OCI-LY7 (cell line): Measurements from ENCODE around the gene EIF3L. TPM values are rescaled to one million over a fixed set of nuclear protein-coding genes. Genes with fewer than 3 reads are reported as not detected.

Experiments used
- BruUV-seq: library from RNA; stranded (reverse); fragments of 400-500 nt; replicated peaks from 2 replicates; lab custom pipeline; 2021; lab: Mats Ljungman, UMichigan
- CTCF ChIA-PET: fragments of 300-600 bp; sonication (Branson Sonifier 250); formaldehyde crosslinking; loops from one replicate; lab custom pipeline; 2022; ENCODE audit warnings: antibody characterized with exemption; ENCODE audit not compliant: unreplicated experiment; lab: Charles Lee
- POLR2A ChIA-PET: fragments of 300-600 bp; sonication (Branson Sonifier 250); formaldehyde crosslinking; loops from one replicate; lab custom pipeline; 2022; ENCODE audit warnings: antibody characterized with exemption; lab: Charles Lee
- DNase-seq: peaks from one replicate; pipeline ENCODE4 v3.0.0-alpha.2; 2015; ENCODE audit warnings: low spot score
- H2AFZ ChIP-seq: fragments of 200-600 bp; sonication (generic), shearing (Covaris generic); 2 replicates; pipeline ENCODE4 v1.6.1; 2014; ENCODE audit warnings: mild to moderate bottlenecking, antibody characterized with exemption, low read length, moderate library complexity
- H3K27ac ChIP-seq: fragments of 200-600 bp; sonication (generic); 2 replicates; pipeline ENCODE4 v1.5.1; 2014; ENCODE audit warnings: mixed run types, low read depth, mild to moderate bottlenecking, moderate library complexity, low read length, inconsistent platforms; ENCODE audit not compliant: poor library complexity, severe bottlenecking
- H3K36me3 ChIP-seq: fragments of 200-600 bp; sonication (generic); 2 replicates; pipeline ENCODE4 v1.6.1; 2014; ENCODE audit warnings: mild to moderate bottlenecking, antibody characterized with exemption, low read length, moderate library complexity, mixed read lengths; ENCODE audit not compliant: insufficient read depth
- H3K4me1 ChIP-seq: fragments of 200-600 bp; sonication (generic); 2 replicates; pipeline ENCODE4 v1.5.1; 2014; ENCODE audit warnings: mild to moderate bottlenecking, low read length; ENCODE audit not compliant: insufficient read depth, poor library complexity, severe bottlenecking
- H3K4me2 ChIP-seq: fragments of 200-600 bp; sonication (generic); 2 replicates; pipeline ENCODE4 v1.6.1; 2014; ENCODE audit warnings: mild to moderate bottlenecking, low read length
- H3K4me3 ChIP-seq: fragments of 200-600 bp; sonication (generic); 2 replicates; pipeline ENCODE4 v1.5.1; 2014; ENCODE audit warnings: mild to moderate bottlenecking, low read depth, low read length; ENCODE audit not compliant: poor library complexity, severe bottlenecking
- H3K79me2 ChIP-seq: fragments of 200-600 bp; sonication (generic); 2 replicates; pipeline ENCODE4 v1.6.1; 2016; ENCODE audit warnings: low read depth, mild to moderate bottlenecking, low read length, moderate library complexity, mixed read lengths; ENCODE audit not compliant: insufficient read depth
- H3K9me2 ChIP-seq: fragments of 200-600 bp; sonication (generic); 2 replicates; pipeline ENCODE4 v1.6.1; 2016; ENCODE audit warnings: mild to moderate bottlenecking, low read length, mixed read lengths; ENCODE audit not compliant: insufficient read depth
- H3K9me3 ChIP-seq: fragments of 200-600 bp; sonication (generic); 2 replicates; pipeline ENCODE4 v1.6.1; 2014; ENCODE audit warnings: mild to moderate bottlenecking, mixed run types, low read length, mixed read lengths
- H4K20me1 ChIP-seq: fragments of 200-600 bp; sonication (generic); 2 replicates; pipeline ENCODE4 v1.6.1; 2014; ENCODE audit warnings: mild to moderate bottlenecking, antibody characterized with exemption, low read length, moderate library complexity, mixed read lengths; ENCODE audit not compliant: insufficient read depth
- EZH2phosphoT487 ChIP-seq: fragments of 200-600 bp; sonication (generic); IDR thresholded peaks from 2 replicates; pipeline ENCODE4 v1.6.1; 2018; ENCODE audit warnings: low read depth, borderline replicate concordance, mild to moderate bottlenecking, mixed run types, antibody characterized with exemption, low read length, moderate library complexity, mixed read lengths
- intact Hi-C: fragments of 100-400 bp; cut with micrococcal nuclease; formaldehyde crosslinking; loops from one replicate; pipeline ENCODE4 v1.10.0; 2022; ENCODE audit not compliant: unreplicated experiment
- total RNA-seq, 2 experiments: library from RNA; depleted of rRNA in 1 of 2; stranded (reverse); fragments of >200 nt in 1 of 2; shearing (Covaris generic) in 1 of 2; gene quantifications; 2 replicates each; pipeline ENCODE4 v1.2.3, GENCODE V29; 2014 to 2022
- TF ChIP-seq, protein P1 (sequence below): fragments of 200-600 bp; sonication (generic); conservative IDR thresholded peaks from 2 replicates; pipeline ENCODE4 v1.5.1; 2014; ENCODE audit warnings: mild to moderate bottlenecking, antibody characterized with exemption, low read length, moderate library complexity, mixed read lengths

Gene EIF3L
- total RNA-seq, 2 experiments from 2014 or later: 503 to 596 TPM

DNA sequence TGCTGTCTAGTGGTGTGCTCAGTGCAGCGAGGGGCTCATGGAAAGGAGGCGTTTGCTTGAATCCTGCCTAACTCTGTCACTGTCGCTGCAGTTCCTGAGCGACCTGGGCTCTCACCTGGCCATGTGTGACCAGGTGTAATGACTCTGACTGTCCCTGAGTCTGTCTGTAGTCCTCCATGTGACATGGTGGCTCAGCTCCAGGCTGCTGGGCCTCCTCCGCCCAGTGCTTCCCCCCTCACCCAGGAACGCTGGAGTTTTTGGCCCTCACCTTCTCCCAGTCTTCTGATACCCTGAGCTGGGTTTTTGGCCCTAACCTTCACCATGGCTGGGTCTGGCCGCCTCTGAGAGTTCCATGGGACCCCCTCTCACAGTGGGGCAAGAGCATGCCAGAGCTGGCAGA lies 77.1 kb downstream of the EIF3L start:
- Histone ChIP-seq H3K36me3 (peaks cover 6% of the 10 kb centered on the region; the same call in 1 of the 2 replicates), H3K4me1 (peaks cover 12% of the 10 kb centered on the region), H3K9me2 (no peaks in the 10 kb centered on the region), H3K27ac (no peak overlapping the region), H2AFZ (no peak overlapping the region), H3K79me2 (no peaks in the 10 kb centered on the region), H3K4me2 (no peak overlapping the region), H4K20me1 (no peaks in the 10 kb centered on the region), H3K9me3 (no peaks in the 10 kb centered on the region), H3K4me3 (no peak overlapping the region)
- TF ChIP-seq, protein P1, sequence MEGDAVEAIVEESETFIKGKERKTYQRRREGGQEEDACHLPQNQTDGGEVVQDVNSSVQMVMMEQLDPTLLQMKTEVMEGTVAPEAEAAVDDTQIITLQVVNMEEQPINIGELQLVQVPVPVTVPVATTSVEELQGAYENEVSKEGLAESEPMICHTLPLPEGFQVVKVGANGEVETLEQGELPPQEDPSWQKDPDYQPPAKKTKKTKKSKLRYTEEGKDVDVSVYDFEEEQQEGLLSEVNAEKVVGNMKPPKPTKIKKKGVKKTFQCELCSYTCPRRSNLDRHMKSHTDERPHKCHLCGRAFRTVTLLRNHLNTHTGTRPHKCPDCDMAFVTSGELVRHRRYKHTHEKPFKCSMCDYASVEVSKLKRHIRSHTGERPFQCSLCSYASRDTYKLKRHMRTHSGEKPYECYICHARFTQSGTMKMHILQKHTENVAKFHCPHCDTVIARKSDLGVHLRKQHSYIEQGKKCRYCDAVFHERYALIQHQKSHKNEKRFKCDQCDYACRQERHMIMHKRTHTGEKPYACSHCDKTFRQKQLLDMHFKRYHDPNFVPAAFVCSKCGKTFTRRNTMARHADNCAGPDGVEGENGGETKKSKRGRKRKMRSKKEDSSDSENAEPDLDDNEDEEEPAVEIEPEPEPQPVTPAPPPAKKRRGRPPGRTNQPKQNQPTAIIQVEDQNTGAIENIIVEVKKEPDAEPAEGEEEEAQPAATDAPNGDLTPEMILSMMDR: no peak
- TF ChIP-seq EZH2phosphoT487: no peak
- no peak for DNase-seq
- no TSS peak for BruUV-seq
- intact Hi-C loops: no loop called here
- ChIA-PET CTCF (no interaction called here), POLR2A (no interaction called here)

DNA sequence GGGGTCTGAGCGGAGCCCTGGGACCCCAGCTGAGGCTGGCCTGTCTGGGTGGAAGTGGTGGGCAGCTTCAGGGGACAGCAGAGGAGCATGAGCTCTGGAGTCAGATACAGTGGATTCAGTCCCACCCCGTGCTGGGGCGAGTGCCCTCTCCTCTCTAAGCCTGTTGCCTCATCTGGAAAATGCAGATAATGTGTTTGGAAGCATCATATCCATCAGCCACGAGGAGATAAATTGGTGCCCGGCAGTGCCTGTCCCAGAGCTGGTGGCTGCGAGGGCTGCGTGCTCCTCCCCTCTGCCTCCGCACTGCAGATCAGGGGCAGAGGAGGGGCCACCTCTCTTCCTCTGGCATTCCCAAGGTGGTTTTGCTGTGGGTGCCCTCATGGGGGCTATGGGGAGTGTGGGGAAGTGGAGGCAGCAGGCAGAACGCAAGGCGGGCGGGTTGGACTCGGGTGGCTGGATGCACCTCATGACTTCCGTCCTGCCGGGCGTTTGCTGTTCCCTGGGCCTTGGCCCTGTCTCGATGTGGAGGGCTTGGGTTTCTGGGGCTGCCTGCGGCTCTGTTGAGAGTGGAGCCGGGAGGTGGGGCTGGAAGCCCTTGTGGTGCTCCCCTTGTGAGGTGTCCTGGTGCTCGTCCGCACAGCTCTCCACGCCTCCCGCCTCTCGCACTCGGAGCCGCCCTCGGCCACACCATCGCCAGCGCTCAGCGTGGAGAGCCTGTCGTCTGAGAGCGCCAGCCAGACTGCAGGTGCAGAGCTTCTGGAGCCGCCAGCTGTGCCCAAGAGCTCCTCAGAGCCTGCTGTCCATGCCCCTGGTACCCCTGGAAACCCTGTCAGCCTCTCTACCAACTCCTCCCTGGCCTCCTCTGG lies 77.8 kb downstream of the EIF3L start:
- Histone ChIP-seq H3K4me1 (peaks cover 18% of the 10 kb centered on the region), H3K4me2 (no peak overlapping the region), H3K9me2 (no peaks in the 10 kb centered on the region), H2AFZ (no peak overlapping the region), H3K4me3 (no peak overlapping the region), H4K20me1 (no peaks in the 10 kb centered on the region), H3K79me2 (no peaks in the 10 kb centered on the region), H3K27ac (no peak overlapping the region), H3K9me3 (no peaks in the 10 kb centered on the region), H3K36me3 (peaks cover 6% of the 10 kb centered on the region; the same call in 1 of the 2 replicates)
- POLR2A ChIA-PET: no interaction called here
- DNase-seq: no peak
- intact Hi-C loops: no loop called here
- TF ChIP-seq, protein P1: no peak
- no peak for TF ChIP-seq EZH2phosphoT487
- no TSS peak for BruUV-seq
- CTCF ChIA-PET: interaction anchor here (0.6 kb wide), 1 partner anchor 284 kb away, joined by 3 read pairs; no protein-coding TSS in a partner anchor

DNA sequence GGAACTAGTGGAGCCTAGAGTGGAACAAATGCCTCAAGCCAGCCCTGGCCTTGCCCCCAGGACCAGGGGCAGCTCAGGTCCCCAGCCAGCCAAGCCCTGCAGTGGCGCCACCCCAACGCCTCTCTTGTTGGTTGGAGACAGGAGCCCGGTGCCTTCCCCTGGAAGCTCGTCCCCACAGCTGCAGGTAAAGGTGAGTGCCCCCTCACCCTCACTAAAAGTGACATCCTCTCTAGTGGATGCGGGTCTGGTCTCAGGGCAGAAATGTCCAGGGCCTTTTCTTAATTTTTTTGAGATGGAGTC lies 78.4 kb downstream of the EIF3L start:
- no peak overlapping the region for H3K4me2 ChIP-seq
- no peaks in the 10 kb centered on the region for H3K79me2 ChIP-seq
- TF ChIP-seq, protein P1: no peak
- TF ChIP-seq EZH2phosphoT487: no peak
- intact Hi-C loops: no loop called here
- H3K9me2 ChIP-seq: no peaks in the 10 kb centered on the region
- DNase-seq: no peak
- no peaks in the 10 kb centered on the region for H4K20me1 ChIP-seq
- H3K9me3 ChIP-seq: no peaks in the 10 kb centered on the region
- H2AFZ ChIP-seq: no peak overlapping the region
- no TSS peak for BruUV-seq
- no peak overlapping the region for H3K27ac ChIP-seq
- no peak overlapping the region for H3K4me3 ChIP-seq
- H3K4me1 ChIP-seq: peaks cover 23% of the 10 kb centered on the region
- H3K36me3 ChIP-seq: peaks cover 6% of the 10 kb centered on the region; the same call in 1 of the 2 replicates
- ChIA-PET POLR2A (no interaction called here), CTCF (no interaction called here)
